GM19395 (cell line): ENCODE results near the gene GPALPP1.
"Not testable (repeated sequence)": the region's sequence is repeated elsewhere in the genome, so short reads cannot be mapped to it uniquely, and the experiment has no call there.

Experiments
- ATAC-seq: cut with Tn5 transposase; IDR thresholded peaks from one replicate; pipeline ENCODE4 v1.9.1; 2021; ENCODE audit warnings: mild to moderate bottlenecking, moderate library complexity; ENCODE audit not compliant: unreplicated experiment

The GPALPP1 gene

GRCh38 chr13:45060062-45060461, 70.7 kb downstream of the GPALPP1 start:
- no peak for ATAC-seq

- ATAC-seq, result no peak
These were observed 74.0 kb downstream of the GPALPP1 start for GRCh38 chr13:45063261-45063860.

- not testable (repeated sequence) for ATAC-seq
These were observed 74.6 kb downstream of the GPALPP1 start for GRCh38 chr13:45063889-45064288.

DNA sequence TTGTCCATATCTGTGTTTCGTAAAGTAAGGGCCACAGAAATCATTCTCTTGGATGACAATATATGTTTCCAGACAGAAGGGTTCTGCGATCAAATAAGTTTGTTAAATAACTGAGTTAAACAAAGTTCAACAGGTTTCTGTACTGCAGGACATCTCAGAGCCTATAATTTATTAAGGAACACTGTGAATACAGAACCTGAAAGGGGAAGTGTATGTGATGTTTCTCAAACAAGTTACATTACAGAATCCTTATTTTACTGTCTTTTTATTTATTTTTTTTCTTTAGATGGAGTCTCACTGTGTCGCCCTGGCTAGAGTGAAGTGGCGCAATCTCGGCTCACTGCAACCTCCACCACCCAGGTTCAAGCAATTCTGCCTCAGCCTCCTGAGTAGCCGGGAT, 75.6 kb downstream of the GPALPP1 start:
- no peak for ATAC-seq

DNA sequence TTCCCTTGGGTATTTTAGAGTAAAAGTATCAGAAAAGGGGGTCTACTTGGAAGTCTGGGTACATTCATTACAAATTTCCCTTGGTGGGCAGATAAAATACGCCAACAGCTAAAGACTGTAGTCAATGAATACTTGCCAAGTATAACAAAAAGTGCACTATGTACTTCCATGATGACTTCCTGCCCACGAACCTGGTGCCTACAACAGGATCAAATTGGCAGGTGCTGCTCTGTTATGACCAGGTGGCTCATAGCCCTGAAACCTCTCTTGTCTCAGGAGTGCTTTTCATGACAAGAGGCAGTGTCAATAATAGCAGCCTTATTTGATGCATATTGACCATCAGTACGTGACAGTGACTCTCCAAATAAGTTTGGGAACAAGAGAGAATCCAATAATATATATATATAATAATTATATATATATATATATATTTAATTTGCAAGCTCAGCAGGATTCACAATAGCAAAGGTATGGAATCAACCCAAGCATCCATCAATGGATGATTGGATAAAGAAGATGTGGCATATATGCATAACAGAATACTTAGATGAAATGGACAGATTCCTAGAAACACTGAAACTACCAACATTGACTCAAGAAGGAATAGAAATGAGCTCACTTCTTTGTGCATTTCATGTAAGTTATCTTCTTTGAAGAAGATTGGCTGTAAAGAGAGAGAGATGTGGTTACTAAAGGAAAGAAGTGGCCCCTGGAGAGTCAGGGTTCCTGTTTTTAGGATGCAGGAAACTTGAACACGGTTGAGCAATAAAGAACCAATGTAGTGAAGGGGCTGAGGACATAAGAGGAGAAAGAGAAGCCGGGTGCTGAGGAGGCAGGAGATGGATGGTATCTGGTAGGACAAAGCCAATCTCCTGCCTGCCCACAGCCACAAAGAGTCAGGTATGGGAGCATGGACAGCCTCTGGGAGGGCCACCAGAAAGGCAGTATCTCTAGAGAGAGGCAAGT, 79.0 kb downstream of the GPALPP1 start:
- ATAC-seq, result no peak

- no peak for ATAC-seq
These were observed 84.5 kb downstream of the GPALPP1 start for GRCh38 chr13:45073809-45074208.

DNA sequence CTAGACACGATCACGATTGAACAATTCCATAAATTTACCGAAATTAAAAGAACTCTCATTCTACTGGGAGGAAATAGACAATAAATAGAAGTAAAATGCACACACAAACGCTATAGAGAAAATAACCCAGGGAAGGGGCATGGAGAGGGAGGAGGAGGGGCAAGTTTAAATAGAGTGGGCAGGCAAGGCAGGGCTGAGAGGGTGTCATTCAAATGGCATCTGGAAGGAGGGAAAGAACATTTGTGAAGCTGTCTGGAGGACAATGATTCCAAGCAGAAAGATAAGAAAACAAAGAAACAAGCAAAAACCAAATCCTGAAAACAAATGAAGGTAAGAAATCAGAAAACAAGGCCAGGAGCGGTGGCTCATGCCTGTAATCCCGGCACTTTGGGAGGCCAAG, 85.4 kb downstream of the GPALPP1 start:
- ATAC-seq, result no peak

DNA sequence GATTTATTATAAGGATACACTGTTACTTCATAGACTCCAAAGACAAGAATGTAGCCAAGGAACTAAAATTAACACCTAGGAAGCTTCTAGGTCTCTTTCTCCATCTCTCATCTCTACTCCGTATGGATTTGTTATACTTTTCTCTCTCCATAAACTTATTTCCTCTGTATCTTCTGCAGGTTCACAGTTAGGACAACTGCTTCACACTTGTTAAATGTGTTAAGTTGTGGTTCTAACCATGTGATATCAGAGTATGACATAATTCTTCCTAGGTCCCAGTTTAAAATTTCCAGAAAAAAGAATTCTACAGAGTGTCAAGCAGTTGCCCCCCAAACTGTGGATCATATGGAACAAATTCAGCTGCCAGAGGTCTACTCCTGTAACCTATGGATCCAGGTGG, 88.7 kb downstream of the GPALPP1 start:
- ATAC-seq, result no peak
